Epidermal melanocyte (primary cell): ENCODE results near the gene MPO.

Experiments used
- DNase-seq: peaks from one replicate; pipeline ENCODE4 v3.0.0; 2011; ENCODE audit warnings: low spot score; ENCODE audit not compliant: insufficient read length

The MPO gene

DNA sequence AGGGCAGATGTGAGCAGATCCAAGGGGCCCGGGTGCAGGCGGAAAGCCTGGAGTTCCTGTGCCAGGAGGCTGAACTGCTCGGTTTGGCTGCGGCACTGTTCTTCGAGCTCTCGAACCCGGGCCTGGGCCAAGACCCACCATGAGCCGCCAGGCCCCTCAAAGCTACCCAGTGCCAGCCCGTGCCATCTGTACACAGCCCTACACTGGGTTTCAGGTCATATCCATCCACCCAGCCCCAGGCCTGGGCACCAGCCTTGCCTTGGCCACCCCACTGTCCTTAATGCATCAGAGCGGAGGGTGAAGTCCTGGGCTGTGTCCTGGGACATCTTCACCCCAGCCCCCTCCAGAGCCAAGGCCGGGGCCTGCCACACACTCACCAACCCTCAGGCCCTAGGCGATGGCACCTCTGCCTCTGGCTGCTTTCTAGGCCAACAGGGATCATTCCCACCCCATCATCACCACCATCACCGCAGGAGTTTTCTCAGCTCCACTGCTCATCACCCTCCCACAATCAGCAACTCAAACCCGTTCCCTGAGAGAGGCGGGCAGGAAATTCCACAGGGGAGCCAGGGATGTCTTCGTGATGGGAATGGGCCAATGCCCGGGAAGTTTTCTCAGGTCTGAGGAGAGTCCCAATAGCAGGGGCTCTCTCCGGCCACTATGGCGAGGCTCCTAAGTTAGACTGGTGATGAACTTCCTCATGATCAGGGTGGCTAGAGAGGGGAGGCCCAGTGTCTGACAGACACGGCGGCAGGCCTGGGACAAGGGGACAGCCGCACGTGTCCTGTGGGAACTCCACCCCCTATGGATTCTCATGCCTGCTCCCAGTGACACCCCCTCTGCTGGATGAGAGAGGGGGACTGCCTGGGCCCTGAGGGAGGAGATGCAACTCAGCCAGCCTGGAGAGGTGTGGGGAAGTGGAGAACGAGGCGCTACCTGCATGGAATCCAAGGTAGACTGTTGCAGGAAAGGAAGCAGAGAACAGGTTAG is 38.7 kb upstream of the MPO start:
- no peak for DNase-seq

DNA sequence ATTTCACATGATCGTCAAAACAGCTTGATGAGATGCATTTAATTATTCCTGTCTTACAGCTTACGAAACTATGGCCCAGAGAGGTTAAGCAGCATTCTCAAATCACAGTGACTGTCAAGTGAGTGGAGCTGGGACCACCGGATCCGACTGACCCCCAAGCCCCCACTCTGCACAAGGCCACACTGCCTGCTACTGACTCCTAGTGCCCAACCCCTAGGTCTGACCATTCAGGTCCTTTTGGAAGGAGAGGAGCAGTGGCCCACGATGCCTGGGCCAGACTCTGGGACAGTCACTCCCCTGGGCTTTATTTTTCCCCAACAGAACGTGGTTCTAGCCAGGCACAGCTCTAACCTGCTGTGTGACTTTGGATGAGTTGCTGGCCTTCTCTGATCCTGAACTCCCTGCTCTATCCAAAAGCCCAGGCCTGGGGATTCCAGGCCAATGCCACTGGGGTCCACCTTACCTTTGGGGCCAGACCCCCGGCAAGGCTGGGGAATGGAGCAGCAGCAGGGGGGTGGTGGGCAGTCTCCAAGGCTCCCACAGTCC is 38.0 kb upstream of the MPO start:
- DNase-seq = no peak

DNA sequence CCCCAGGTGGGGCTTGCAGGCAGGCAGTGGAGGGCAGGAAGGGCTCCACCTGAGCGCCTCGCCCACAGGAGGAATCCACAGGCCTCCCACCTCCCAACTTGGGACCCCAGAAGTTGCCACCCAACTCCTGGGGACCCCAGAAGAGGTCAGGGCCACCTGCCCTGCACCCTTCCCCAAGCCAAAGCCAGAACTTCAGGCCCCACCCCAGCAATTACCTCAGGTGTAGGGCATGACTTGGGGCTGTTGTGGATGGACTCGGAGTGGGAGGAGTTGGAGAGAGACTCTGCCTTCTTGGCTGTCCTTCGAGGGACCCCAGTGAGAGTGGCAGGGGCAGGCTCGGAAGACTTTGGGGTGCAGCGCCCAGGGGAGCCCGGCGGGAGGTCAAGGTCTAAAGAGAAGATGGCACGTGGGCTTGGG is 37.3 kb upstream of the MPO start:
- no peak for DNase-seq

- peak; percentile 73 for DNase-seq
Observed at GRCh38 chr17:58317421-58318064, 36.8 kb upstream of the MPO start.

- DNase-seq = no peak
Observed at GRCh38 chr17:58316260-58316960, 35.7 kb upstream of the MPO start.

DNA sequence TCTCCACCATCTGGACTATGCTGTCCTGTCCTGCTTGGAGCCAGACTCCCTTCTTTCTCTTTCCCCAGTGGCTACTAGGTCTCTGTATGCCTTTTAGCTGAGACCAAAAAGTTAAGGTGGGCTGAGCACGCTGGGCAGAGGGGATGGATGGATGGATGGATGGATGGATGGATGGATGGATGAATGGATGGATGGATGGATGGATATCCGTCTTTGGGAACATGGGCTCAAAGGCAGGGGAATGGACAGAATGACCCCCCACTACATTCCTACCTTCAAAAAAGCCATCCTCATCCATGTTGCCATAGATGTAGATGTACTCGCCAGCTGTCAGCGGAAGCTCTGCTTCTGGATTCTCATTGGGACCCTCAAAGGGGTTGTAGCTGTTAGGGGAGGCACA is 35.0 kb upstream of the MPO start:
- no peak for DNase-seq

GRCh38 chr17:58315281-58315711 is 34.6 kb upstream of the MPO start:
- DNase-seq = no peak

GRCh38 chr17:58314706-58315015 is 33.9 kb upstream of the MPO start:
- DNase-seq = no peak

DNA sequence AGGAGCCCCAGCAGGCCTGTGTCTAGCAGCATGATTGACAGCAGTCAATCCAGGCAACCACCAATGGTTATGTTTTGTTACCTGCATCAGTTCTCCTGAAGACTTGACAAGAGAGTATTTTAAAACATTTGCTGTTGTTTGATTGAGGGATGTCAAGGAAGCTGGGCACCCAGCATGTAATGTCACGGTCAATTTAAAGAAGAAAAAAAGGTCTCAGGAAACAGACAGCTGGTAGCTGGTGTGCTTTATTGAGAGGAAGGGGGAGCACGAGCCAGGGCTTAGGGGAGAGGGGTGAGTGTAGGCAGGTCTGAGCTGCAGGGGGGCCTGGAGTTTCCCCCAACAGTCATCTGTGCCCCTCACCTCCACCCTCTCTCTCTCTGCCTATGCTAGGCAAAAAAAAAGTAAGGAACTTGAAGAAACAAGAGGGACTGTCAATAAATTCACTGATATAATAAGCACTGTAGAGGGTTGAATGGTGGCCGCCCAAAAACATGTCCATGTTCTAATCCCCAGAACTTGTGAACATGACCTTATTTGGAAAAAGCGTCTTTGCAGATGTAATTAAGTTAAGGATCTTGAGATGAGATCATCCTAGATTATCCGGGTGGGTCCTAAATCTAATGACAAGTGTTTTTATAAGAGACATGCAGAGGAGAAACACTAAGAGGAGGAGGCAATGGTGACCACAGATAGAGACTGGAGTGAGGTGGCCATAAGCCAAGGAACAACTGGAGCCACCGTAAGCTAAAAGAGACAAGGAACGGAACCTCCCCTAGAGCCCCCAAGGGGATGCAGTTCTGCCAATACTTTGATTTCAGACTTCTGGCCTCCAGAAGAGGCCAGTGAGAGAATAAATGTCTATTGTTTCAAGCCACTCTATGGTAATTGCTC is 33.3 kb upstream of the MPO start:
- DNase-seq = no peak

DNA sequence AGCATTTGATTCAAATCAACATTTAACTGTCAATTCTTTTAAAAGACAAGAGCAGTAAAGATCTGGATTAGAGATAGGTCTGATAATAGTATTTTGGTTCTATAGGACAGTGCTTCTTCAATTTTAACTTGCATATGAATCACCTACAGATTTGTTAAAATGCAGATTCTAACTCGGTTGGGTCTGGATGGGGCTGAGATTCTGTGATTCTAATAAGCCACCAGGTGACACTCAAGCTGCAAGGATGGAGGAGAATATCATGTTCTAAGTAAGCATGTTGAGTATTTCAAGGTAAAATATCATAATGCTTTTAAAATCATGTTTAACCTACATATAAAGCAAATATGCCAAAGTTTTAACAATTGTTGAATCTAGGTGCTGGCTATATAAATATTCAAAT is 32.1 kb upstream of the MPO start:
- no peak for DNase-seq

GRCh38 chr17:58312021-58312630 is 31.4 kb upstream of the MPO start:
- no peak for DNase-seq

DNA sequence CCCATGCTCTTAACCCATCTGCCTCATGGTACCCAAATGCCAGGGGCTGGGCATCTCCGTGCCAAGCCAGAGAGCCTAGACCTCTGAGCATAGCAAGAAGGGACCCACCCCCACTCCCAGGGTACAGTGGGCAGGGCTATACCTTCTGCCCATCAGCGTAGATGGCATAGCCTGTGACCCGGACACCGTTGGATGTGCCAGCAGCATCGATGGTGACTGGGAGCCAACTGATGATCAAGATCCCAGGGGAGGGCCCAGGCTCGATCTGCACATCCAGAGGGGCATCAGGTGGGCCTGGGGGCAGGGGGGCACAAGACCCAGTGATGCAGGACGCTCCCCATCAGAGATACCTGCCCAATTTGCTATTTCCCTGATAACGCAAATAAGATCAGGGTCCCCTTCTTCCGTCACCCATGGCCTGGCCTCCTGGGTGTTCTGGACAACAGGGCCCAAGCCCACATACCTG is 30.7 kb upstream of the MPO start:
- no peak for DNase-seq

DNA sequence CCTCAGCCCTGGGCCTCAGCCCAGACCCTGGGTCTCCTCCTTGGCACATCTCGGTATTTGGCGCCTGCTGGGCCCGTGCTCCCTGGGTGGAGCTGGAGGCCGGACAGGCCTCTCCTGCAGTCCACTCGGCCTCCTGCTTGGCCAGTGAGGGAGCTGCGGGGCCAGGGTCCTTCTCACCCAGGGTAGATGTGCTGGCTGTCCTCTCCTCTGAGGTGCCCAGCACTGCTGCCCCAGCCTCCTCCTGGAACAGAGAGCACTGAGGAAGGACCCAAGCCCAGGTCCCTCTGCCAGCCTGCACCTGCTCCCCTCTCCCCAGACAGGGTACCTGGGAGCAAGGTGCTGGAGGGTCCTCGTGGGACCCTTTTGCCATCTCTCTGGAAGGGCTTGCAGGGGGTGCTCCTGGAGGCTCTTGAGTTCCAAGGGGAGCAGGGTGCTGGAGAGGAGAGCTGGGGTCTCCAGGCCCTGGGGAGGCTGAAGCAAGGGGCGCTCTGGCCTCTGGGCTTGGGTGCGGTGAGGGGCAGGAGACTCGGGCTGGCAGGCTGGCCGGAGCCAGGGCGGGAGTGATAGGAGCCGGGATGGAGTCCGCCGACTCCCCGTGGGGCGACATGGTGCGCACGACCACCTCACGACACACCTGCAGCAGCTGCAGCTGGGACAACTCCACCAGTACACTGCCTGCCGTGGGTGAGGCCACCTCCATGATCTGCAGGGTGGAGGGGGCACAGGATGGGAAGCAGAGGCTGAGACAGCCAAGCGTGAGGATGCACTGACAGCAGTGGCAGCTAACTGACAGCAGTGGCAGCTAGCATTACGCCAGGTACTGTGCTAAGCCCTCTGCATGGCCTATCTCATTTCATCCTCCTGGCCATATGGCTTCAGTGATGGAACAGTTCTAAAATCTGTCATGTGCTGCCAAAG is 30.0 kb upstream of the MPO start:
- no peak for DNase-seq

DNA sequence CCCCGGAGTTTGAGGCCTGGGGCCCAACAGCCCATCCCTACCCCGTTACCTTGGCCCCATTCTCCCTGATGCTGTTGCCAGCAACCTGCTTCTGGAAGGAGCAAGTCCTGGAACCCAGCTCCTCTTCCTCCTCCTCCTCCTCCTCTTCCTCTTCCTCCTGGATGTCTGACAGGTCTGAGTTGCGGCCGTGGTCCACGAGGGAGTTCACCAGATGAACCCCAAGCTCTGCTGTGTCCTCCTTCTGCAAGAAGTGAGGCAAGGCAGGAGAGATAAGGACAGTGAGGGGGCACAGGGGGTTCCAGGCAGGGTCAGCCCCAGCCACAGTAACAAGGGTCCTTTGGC is 29.2 kb upstream of the MPO start:
- no peak for DNase-seq

- DNase-seq = no peak
Observed at GRCh38 chr17:58308985-58309917, 28.5 kb upstream of the MPO start.

- no peak for DNase-seq
Observed at GRCh38 chr17:58308173-58308984, 27.6 kb upstream of the MPO start.

- DNase-seq = no peak
Observed at GRCh38 chr17:58307468-58308172, 26.9 kb upstream of the MPO start.
